ENCODE data around the gene HSPB1.
"Not testable (repeated sequence)": the region's sequence is repeated elsewhere in the genome, so short reads cannot be mapped to it uniquely, and the experiment has no call there.

Gene HSPB1

DNA sequence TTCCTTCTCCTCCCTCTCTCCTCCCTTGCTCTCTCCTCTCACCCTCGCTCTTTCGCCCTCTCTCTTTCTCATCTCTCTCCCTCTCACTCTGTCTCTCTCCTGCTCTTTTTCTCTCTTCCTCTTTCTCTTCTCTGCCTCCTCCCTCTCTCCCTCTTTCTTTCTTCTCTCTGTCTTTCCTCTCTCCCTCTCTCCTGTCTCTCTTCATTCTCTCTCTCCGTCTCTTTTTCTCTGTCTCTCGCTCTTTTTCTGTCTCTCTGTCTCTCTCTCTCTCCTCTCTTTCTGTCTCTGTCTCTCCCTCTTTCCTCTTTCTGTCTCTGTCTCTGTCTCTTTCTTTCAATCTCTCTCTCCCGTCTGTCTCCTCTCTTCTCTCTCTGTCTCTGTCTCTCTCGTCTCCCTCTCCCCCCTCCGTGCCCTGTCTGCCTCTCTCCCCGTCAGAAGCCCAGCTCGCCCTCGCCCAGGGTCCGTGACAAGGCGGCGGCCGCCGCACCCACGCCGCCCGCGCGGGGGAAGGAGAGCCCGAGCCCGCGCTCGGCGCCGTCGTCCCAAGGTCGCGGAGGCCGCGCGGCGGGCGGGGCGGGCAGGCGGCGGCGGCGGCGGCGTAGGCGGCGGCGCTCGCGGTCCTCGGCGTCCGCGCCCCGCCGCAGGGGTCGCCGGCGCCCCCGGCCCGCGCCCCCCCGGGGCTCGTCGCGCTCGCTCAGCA is 21.3 kb upstream of the HSPB1 start:
- no peak for DNase-seq (ENCODE audit: low read depth in 4 of 4, low spot score in 1 of 4)

- DNase-seq (ENCODE audit: low read depth in 4 of 4, low spot score in 1 of 4), result no peak
Observed at GRCh38 chr7:76281706-76282343, 20.6 kb upstream of the HSPB1 start.

DNA sequence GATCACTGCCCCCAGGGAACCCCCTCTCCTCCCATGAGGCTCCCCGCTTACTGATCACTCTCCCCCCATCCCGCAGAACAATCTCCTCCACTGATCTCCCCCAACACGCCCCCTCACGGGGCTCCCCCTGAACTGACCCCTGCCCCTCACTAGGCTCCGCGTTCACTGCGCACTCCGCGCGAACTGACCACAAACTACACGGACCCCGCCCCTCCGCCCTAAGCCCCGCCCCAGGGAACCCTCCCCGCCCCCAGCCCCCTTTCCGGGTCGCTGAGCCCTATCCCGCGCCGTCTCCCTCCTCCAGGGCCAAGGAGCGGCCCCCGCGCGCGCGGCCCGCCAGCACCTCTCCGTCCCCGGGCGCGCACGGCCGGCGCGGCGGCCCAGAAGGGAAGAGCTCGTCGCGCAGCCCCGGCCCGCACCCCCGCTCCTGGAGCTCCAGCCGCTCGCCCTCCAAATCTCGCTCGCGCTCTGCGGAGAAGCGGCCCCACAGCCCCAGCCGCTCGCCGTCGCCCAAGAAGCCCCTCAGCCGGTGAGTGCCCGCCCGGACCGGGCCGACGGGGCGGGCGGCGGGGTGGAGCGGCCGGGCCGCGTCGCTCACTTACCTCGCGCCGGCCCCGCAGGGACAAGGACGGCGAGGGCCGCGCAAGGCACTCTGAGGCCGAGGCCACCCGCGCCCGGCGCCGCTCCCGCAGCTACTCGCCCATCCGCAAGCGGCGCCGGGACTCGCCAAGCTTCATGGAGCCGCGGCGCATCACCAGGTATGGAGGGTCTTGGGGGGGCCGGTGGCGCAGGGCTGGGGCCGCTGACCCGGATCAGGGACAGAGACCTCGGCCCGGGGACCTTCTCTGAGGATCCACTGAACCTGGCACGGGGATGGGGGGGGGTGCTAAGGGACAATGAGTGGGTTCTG is 19.9 kb upstream of the HSPB1 start:
- no peak for DNase-seq (ENCODE audit: low read depth in 4 of 4, low spot score in 1 of 4)

DNA sequence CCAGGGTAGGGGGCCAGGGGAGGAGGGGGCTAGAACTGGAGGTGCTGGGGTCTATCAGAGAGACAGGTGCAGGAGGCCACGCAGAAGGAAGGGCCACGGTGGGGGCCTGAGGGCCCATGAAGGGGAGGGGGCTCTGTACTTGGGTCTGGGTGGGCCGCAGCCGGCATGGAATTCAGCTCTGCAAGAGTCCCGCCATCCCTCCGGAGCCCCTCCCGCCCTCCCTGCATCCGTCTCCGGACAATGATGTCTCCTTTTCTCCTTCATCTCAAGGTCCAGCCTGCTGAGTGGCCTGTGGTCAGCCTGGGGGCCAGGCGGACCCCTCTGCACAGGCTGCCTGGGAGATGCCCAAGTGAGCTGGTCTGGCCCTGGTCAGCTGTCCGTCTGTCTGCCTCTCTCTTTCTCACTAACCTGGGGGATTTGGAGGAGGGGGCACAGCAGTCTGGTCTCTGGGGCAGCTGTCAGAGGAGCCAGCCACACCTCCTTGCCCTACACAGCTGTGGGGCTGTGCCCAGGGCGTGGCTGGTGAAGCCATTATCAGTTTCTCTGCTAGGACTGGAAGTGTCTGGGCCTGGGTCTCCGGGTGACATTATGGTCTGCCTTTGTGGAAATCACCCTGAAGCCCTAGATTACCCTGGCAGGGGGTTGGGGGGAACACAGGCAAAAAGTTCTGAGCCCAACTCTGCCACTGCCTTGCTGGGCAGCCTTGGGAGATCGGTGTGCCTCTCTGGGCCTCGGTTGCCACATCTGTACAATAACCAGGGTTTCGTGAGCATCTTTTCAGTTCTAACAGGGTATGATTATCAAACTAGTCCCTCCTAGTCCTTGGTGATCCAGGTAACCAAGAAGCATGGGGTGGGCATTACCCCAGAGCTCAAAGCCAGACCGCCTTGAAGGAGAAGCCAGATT is 19.0 kb upstream of the HSPB1 start:
- no peak for DNase-seq (ENCODE audit: low read depth in 4 of 4, low spot score in 1 of 4)

GRCh38 chr7:76285604-76286374 is 16.7 kb upstream of the HSPB1 start:
- no peak for DNase-seq (ENCODE audit: low read depth in 4 of 4, low spot score in 1 of 4)

- no peak for DNase-seq (ENCODE audit: low read depth in 4 of 4, low spot score in 1 of 4)
Observed at GRCh38 chr7:76286842-76287403, 15.6 kb upstream of the HSPB1 start.

DNA sequence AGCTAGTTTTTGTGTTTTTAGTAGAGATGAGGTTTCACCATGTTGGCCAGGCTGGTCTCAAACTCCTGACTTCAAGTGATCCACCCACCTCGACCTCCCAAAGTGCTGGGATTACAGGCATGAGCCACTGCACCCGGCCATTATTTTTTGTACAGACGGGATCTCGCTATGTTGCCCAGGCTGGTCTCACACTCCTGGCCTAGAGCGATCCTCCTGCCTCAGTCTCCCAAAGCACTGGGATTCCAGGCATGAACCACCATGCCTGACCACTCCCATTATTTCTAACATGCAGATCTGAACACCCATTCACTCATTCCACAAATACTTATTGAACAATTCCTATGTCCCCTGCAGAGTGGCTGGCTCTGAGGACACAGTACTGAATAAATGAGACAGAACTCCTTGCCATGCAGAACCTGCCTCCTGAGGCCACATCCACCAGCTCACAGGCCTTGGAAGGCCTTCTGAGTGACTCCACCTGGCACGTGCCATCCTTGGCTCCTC is 11.6 kb upstream of the HSPB1 start:
- DNase-seq (ENCODE audit: low read depth in 4 of 4, low spot score in 1 of 4), result not testable (repeated sequence)

GRCh38 chr7:76291351-76292212 is 10.9 kb upstream of the HSPB1 start:
- peak; percentile 77 to 89 (median 82) for DNase-seq (ENCODE audit: low read depth in 4 of 4, low spot score in 1 of 4)

- no peak for DNase-seq (ENCODE audit: low read depth in 4 of 4, low spot score in 1 of 4)
Observed at GRCh38 chr7:76292213-76292573, 10.3 kb upstream of the HSPB1 start.

DNA sequence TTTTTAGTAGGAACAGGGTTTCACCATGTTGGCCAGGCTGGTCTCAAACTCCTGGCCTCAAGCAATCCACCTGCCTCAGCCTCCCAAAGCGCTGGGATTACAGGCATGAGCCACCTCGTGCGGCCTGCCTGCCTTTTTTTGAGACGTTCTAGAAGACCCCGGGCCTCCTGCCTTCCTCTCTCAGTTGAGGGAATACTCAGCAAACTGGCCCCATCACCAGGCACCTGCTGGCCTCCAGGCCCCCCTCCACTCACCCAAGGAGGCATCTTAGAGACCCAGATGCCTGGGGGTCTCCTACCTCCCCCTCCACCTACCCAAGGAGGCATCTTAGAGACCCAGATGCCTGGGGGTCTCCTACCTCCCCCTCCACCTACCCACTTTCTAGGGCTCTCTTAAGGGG is 9.6 kb upstream of the HSPB1 start:
- not testable (repeated sequence) for DNase-seq (ENCODE audit: low read depth in 4 of 4, low spot score in 1 of 4)

- no peak for DNase-seq (ENCODE audit: low read depth in 4 of 4, low spot score in 1 of 4)
Observed at GRCh38 chr7:76293407-76293901, 9.0 kb upstream of the HSPB1 start.

GRCh38 chr7:76294344-76295024 is 8.0 kb upstream of the HSPB1 start:
- no peak for DNase-seq (ENCODE audit: low read depth in 4 of 4, low spot score in 1 of 4)

DNA sequence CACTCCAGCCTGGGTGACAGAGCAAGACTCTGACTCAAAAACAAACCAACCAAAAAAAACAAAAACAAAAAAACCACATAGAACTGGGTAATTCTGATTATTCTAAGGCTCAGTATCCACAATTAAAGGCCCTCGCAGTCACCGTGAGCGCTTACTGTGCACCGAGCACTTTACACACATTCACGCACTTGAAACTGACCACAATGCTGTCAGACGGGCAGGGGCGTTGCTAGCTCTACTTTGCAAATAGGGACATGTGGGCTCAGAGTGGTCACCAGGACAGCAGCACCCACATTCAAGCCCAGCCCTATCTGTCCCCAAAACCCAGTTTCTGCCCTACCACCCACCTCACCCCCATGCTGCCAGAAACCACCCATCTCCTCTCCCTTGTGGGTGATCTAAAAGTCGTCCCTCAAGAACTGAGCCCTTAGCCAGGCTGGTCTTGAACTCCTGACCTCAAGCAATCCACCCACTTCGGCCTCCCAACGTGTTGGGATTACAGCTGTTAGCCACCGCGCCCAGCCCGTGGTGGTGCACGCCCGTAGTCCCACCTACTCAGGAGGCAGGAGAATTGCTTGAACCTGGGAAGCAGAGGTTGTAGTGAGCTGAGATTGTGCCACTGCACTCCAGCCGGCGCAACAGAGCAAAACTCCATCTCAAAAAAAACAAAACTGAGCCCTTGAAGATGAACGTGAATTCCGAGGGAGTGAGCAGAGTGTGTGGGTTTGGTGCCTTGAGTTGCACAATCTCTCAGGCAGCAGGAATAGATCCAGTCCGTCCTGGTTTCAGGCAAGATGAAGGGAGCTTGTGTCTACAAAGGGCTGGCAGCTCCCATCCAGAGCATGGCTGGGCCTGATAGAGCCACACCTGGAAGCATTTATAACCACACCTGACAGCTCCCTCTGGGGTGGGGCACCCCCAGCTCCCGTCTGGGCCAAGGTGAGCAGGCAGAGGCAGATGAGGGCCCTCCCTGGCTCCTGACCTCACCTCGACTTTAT is 5.4 kb upstream of the HSPB1 start:
- no peak for DNase-seq (ENCODE audit: low read depth in 4 of 4, low spot score in 1 of 4)

DNA sequence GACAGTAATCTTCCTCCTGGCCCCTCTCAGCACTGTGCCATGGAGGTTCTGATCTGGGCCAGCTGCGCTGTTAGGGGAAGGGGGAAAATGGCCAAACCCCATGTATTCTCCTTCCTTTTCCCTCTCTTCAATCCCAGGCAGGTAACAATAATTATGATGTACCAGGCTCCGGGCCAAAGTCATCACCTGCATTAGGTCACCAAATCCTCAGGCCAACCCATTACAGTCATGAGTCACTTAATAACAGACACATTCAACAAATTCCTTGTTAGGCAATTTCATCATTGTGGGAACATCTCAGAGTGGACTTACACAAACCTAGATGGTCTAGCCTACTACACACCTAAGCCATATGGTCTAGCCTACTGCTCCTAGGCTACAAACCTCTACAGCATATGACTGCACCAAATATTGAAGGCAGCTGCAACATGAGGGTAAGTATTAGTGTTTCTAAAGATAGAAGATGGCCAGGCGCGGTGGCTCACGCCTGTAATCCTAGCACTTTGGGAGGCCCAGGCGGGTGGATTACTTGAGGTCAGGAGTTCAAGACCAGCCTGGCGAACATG is 2.2 kb upstream of the HSPB1 start:
- no peak for DNase-seq (ENCODE audit: low read depth in 4 of 4, low spot score in 1 of 4)

DNA sequence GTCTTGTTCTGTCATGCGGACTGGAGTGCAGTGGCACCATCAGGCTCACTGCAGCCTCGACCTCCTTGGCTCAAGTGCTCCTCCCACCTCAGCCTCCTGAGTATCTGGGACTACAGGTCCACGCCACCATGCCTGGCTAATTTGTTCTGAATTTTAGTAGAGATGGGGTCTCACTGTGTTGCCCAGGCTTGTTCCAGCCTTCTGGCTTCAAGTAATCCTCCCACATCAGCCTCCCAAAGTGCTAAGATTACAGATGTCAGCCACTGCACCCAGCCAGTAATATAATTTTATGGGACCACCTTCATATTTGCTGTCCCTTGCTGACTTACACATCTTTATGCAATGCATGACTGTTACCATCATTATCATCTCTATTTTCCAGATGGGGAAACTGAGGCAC is 1.5 kb upstream of the HSPB1 start:
- DNase-seq (ENCODE audit: low read depth in 4 of 4, low spot score in 1 of 4), result no peak

All from stimulated activated CD4-positive, alpha-beta T cell treated with anti-CD3 and anti-CD28 coated beads, Interleukin-1b, Interleukin-23, amount 100 ng/mL, for 24 hours (primary cell).